ENCODE results near the gene PPP2R3A. TPM values are rescaled to one million over a fixed set of nuclear protein-coding genes. Genes with fewer than 3 reads are reported as not detected.

The PPP2R3A gene
- total RNA-seq, 3 donors from 2014 or later (not counting 1 experiment from before 2014, with no cell fraction given) = 0.35 to 0.43 (median 0.40) TPM

- ATAC-seq (no peak), DNase-seq (no peak)
- Mint-ChIP-seq H3K36me3 (no peaks in the 10 kb centered on the region), H3K27ac (no peak overlapping the region), H3K27me3 (ENCODE audit: low read depth in 2 of 2) (peaks cover 0 to 7% of the 10 kb centered on the region in 2 donors), H3K4me1 (no peaks in the 10 kb centered on the region), H3K9me3 (no peaks in the 10 kb centered on the region), H3K4me3 (no peak overlapping the region)
- Histone ChIP-seq H3K4me3 (ENCODE audit: low read length) (no peak overlapping the region), H3K4me1 (ENCODE audit: control insufficient read depth, insufficient read depth, low read length) (no peaks in the 10 kb centered on the region), H3K27ac (ENCODE audit: low read length) (no peak overlapping the region), H3K27me3 (ENCODE audit: control insufficient read depth, insufficient read depth, low read length) (no peaks in the 10 kb centered on the region), H3K9me3 (ENCODE audit: control insufficient read depth, insufficient read depth, low read length) (no peaks in the 10 kb centered on the region), H3K36me3 (ENCODE audit: control insufficient read depth, insufficient read depth, low read length) (no peaks in the 10 kb centered on the region)
- intact Hi-C loops (cut with micrococcal nuclease) = no loop called here
- 85% methylated on average over 4 of the region's 4 CpGs for WGBS (ENCODE audit: insufficient coverage)
- no peak for TF ChIP-seq CTCF (IDR thresholded peaks at IDR 0.05)
These were observed 16.3 kb downstream of the PPP2R3A start for GRCh38 chr3:135981701-135982403.

- Histone ChIP-seq H3K27ac (ENCODE audit: low read length) (no peak overlapping the region), H3K27me3 (ENCODE audit: control insufficient read depth, insufficient read depth, low read length) (no peaks in the 10 kb centered on the region), H3K4me1 (ENCODE audit: control insufficient read depth, insufficient read depth, low read length) (no peaks in the 10 kb centered on the region), H3K9me3 (ENCODE audit: control insufficient read depth, insufficient read depth, low read length) (no peaks in the 10 kb centered on the region), H3K36me3 (ENCODE audit: control insufficient read depth, insufficient read depth, low read length) (no peaks in the 10 kb centered on the region), H3K4me3 (ENCODE audit: low read length) (no peak overlapping the region)
- DNase-seq (no peak), ATAC-seq (no peak)
- no peak for TF ChIP-seq CTCF (IDR thresholded peaks at IDR 0.05)
- intact Hi-C loops (cut with micrococcal nuclease) = no loop called here
- Mint-ChIP-seq H3K4me3 (no peak overlapping the region), H3K27me3 (ENCODE audit: low read depth in 2 of 2) (peaks cover 0 to 7% of the 10 kb centered on the region in 2 donors), H3K36me3 (no peaks in the 10 kb centered on the region), H3K27ac (no peak overlapping the region), H3K9me3 (no peaks in the 10 kb centered on the region), H3K4me1 (no peaks in the 10 kb centered on the region)
- WGBS (ENCODE audit: insufficient coverage) = 83% methylated on average over 1 of the region's 1 CpG
These were observed 16.9 kb downstream of the PPP2R3A start for GRCh38 chr3:135982404-135982761.

GRCh38 chr3:135982922-135983581 lies 17.5 kb downstream of the PPP2R3A start:
- Mint-ChIP-seq H3K4me1 (no peaks in the 10 kb centered on the region), H3K36me3 (no peaks in the 10 kb centered on the region), H3K4me3 (no peak overlapping the region), H3K9me3 (no peaks in the 10 kb centered on the region), H3K27ac (no peak overlapping the region), H3K27me3 (ENCODE audit: low read depth in 2 of 2) (peaks cover 0 to 7% of the 10 kb centered on the region in 2 donors)
- intact Hi-C loops (cut with micrococcal nuclease) = no loop called here
- H3K27me3 ChIP-seq (ENCODE audit: control insufficient read depth, insufficient read depth, low read length) = no peaks in the 10 kb centered on the region
- no peak for TF ChIP-seq CTCF (IDR thresholded peaks at IDR 0.05)
- no peak for DNase-seq
- H3K36me3 ChIP-seq (ENCODE audit: control insufficient read depth, insufficient read depth, low read length) = no peaks in the 10 kb centered on the region
- no peak for ATAC-seq
- no peaks in the 10 kb centered on the region for H3K4me1 ChIP-seq (ENCODE audit: control insufficient read depth, insufficient read depth, low read length)
- no peak overlapping the region for H3K4me3 ChIP-seq (ENCODE audit: low read length)
- WGBS (ENCODE audit: insufficient coverage) = 69% methylated on average over 3 of the region's 5 CpGs
- H3K9me3 ChIP-seq (ENCODE audit: control insufficient read depth, insufficient read depth, low read length) = no peaks in the 10 kb centered on the region
- no peak overlapping the region for H3K27ac ChIP-seq (ENCODE audit: low read length)
